ENCODE data around the gene PDE7B.

PDE7B gene
- 8.2 to 9.9 reads per million in 2 donors for total RNA-seq

- peak; percentile 6 for DNase-seq
Observed at GRCh38 chr6:135851442-135852271, at the start of gene PDE7B. PDE7B (plus strand) TSS chr6:135851701.

GRCh38 chr6:135801755-135802465, 49.6 kb upstream of the PDE7B start:
- DNase-seq = no peak

- DNase-seq = no peak
Observed at GRCh38 chr6:135810486-135810885, 41.0 kb upstream of the PDE7B start.

- DNase-seq = no peak
Observed at GRCh38 chr6:135811170-135811569, 40.3 kb upstream of the PDE7B start.

GRCh38 chr6:135811644-135812526, 39.6 kb upstream of the PDE7B start:
- no peak for DNase-seq

GRCh38 chr6:135813401-135813800, 38.1 kb upstream of the PDE7B start:
- no peak for DNase-seq

- no peak for DNase-seq
Observed at GRCh38 chr6:135814043-135814442, 37.5 kb upstream of the PDE7B start.

GRCh38 chr6:135815216-135815615, 36.3 kb upstream of the PDE7B start:
- no peak for DNase-seq

GRCh38 chr6:135817035-135817434, 34.5 kb upstream of the PDE7B start:
- no peak for DNase-seq

- no peak for DNase-seq
Observed at GRCh38 chr6:135819665-135820064, 31.8 kb upstream of the PDE7B start.

- DNase-seq = no peak
Observed at GRCh38 chr6:135820340-135820739, 31.2 kb upstream of the PDE7B start.

- DNase-seq = no peak
Observed at GRCh38 chr6:135823851-135824250, 27.6 kb upstream of the PDE7B start.

GRCh38 chr6:135826236-135826804, 25.2 kb upstream of the PDE7B start:
- no peak for DNase-seq

GRCh38 chr6:135828021-135828420, 23.5 kb upstream of the PDE7B start:
- no peak for DNase-seq

- DNase-seq = no peak
Observed at GRCh38 chr6:135830452-135830881, 21.0 kb upstream of the PDE7B start.

- no peak for DNase-seq
Observed at GRCh38 chr6:135831016-135831415, 20.5 kb upstream of the PDE7B start.

- DNase-seq = no peak
Observed at GRCh38 chr6:135832166-135832565, 19.3 kb upstream of the PDE7B start.

GRCh38 chr6:135833771-135834170, 17.7 kb upstream of the PDE7B start:
- no peak for DNase-seq

- no peak for DNase-seq
Observed at GRCh38 chr6:135837735-135838449, 13.6 kb upstream of the PDE7B start.

- no peak for DNase-seq
Observed at GRCh38 chr6:135839121-135839520, 12.4 kb upstream of the PDE7B start.

- no peak for DNase-seq
Observed at GRCh38 chr6:135842618-135843392, 8.7 kb upstream of the PDE7B start.
